HEK293 (cell line): Measurements from ENCODE around the gene BLOC1S4.

Experiments used
- CTCF ChIP-seq: fragments of 450-650 bp; formaldehyde crosslinking; IDR thresholded peaks from 2 replicates; pipeline ENCODE4 v1.5.1; 2016; ENCODE audit warnings: missing biosample characterization, missing genetic modification characterization
- PBX3 ChIP-seq: sonication (generic); formaldehyde crosslinking; IDR thresholded peaks from 2 replicates; pipeline ENCODE4 v1.8.1; 2022; ENCODE audit warnings: mild to moderate bottlenecking, moderate library complexity, missing genetic modification reagents
- PRDM10 ChIP-seq: fragments of 450-650 bp; formaldehyde crosslinking; IDR thresholded peaks from 2 replicates; pipeline ENCODE4 v1.5.1; 2016; ENCODE audit warnings: missing biosample characterization, missing genetic modification characterization
- PRDM4 ChIP-seq: fragments of 450-650 bp; formaldehyde crosslinking; IDR thresholded peaks from 2 replicates; pipeline ENCODE4 v1.5.1; 2017; ENCODE audit warnings: missing biosample characterization, missing genetic modification characterization
- ZFP37 ChIP-seq: fragments of 450-650 bp; formaldehyde crosslinking; IDR thresholded peaks from 2 replicates; pipeline ENCODE4 v1.5.1; 2016; ENCODE audit warnings: missing biosample characterization, missing genetic modification characterization
- ZNF184 ChIP-seq: fragments of 450-650 bp; IDR thresholded peaks from 2 replicates; pipeline ENCODE4 v1.5.1; 2018; ENCODE audit warnings: missing biosample characterization, mild to moderate bottlenecking, missing genetic modification characterization
- ZNF274 ChIP-seq, 2 experiments: fragments of 200-500 bp in 1 of 2; fragments of 450-650 bp in 1 of 2; sonication (Bioruptor generic) in 1 of 2; formaldehyde crosslinking in 1 of 2; IDR thresholded peaks; 2 replicates each; pipeline versions ENCODE4 v1.5.1 to v1.6.1; 2014 to 2016; ENCODE audit warnings: borderline replicate concordance in 1 of 2, inconsistent platforms in 1 of 2, low read length in 1 of 2, missing biosample characterization in 1 of 2, missing genetic modification characterization in 1 of 2
- ZNF423 ChIP-seq: fragments of 450-650 bp; formaldehyde crosslinking; IDR thresholded peaks from 2 replicates; pipeline ENCODE4 v1.5.1; 2016; ENCODE audit warnings: missing biosample characterization, missing genetic modification characterization
- ZNF544 ChIP-seq: fragments of 450-650 bp; formaldehyde crosslinking; IDR thresholded peaks from 2 replicates; pipeline ENCODE4 v1.5.0; 2017; ENCODE audit warnings: missing biosample characterization, missing genetic modification characterization
- ZNF645 ChIP-seq: fragments of 450-650 bp; formaldehyde crosslinking; IDR thresholded peaks from 2 replicates; pipeline ENCODE4; 2016; ENCODE audit warnings: missing biosample characterization, missing genetic modification characterization
- ZNF791 ChIP-seq: fragments of 450-650 bp; formaldehyde crosslinking; IDR thresholded peaks from 2 replicates; pipeline ENCODE4 v1.5.1; 2016; ENCODE audit warnings: missing biosample characterization, missing genetic modification characterization
- ZNF843 ChIP-seq: fragments of 450-650 bp; formaldehyde crosslinking; IDR thresholded peaks from 2 replicates; pipeline ENCODE4 v1.5.1; 2016; ENCODE audit warnings: missing biosample characterization, missing genetic modification characterization

- TF ChIP-seq ZNF544 (tag by site-specific recombination): no peak
- TF ChIP-seq ZNF423 (tag by site-specific recombination): no peak
- no peak for TF ChIP-seq CTCF
- no peak for TF ChIP-seq PBX3
- TF ChIP-seq PRDM4: no peak
- no peak for TF ChIP-seq ZNF274 (IDR thresholded peaks at IDR 0.05; ENCODE audit: low read length)
- TF ChIP-seq ZNF274 (tag by site-specific recombination; IDR thresholded peaks at IDR 0.05; ENCODE audit: borderline replicate concordance): no peak
- no peak for TF ChIP-seq ZNF184 (tag by site-specific recombination)
- no peak for TF ChIP-seq ZNF645 (tag by site-specific recombination)
- TF ChIP-seq ZNF791 (tag by site-specific recombination): no peak
- no peak for TF ChIP-seq PRDM10 (tag by site-specific recombination)
- no peak for TF ChIP-seq ZNF843 (tag by site-specific recombination)
- no peak for TF ChIP-seq ZFP37 (tag by site-specific recombination)
These were observed 46.0 kb downstream of the BLOC1S4 start for GRCh38 chr4:6761649-6762615.
